Measurements from ENCODE around the gene PAX8.
A peak's percentile ranks its signal among the peaks of the same experiment; 100 is the strongest.

Gene PAX8

DNA sequence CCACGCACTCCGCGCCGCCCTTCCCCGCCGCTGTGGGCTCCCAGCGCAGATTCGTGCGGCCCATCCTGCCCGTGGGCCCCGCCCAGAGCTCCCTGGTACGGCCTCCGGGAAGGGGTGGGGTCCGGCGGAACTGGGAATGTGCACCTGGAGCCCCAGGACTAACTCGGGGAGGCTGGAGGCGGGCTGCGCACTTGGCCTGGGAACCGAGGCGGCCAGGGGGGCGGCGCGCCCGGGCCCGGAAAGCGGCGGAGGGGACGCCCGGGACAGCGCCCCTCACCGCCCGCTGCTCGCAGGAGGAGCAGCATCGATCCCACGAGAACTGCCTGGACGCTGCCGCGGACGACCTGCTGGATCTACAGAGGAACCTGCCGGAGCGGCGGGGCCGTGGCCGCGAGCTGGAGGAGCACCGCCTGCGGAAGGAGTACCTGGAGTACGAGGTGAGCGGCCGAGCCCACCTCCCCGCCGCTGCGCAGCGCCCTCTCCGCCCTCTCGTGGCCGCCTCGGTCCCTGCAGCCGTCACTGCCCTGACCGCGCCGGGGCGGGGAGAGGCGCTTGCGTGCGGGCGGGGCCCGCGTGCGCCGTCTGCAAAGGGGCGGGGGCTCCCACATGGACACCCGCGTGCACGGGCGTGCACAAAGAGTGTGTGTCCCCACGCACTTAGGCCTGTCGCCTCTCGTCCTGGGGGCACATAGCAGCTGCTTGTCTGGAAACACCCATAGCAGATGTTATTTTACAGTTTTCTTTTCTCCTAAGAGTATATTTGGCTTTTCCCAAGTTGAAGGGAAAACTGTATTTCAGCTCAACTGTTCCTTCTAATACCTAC is 79.7 kb downstream of the PAX8 start (continued):
- TF ChIP-seq, protein P1, sequence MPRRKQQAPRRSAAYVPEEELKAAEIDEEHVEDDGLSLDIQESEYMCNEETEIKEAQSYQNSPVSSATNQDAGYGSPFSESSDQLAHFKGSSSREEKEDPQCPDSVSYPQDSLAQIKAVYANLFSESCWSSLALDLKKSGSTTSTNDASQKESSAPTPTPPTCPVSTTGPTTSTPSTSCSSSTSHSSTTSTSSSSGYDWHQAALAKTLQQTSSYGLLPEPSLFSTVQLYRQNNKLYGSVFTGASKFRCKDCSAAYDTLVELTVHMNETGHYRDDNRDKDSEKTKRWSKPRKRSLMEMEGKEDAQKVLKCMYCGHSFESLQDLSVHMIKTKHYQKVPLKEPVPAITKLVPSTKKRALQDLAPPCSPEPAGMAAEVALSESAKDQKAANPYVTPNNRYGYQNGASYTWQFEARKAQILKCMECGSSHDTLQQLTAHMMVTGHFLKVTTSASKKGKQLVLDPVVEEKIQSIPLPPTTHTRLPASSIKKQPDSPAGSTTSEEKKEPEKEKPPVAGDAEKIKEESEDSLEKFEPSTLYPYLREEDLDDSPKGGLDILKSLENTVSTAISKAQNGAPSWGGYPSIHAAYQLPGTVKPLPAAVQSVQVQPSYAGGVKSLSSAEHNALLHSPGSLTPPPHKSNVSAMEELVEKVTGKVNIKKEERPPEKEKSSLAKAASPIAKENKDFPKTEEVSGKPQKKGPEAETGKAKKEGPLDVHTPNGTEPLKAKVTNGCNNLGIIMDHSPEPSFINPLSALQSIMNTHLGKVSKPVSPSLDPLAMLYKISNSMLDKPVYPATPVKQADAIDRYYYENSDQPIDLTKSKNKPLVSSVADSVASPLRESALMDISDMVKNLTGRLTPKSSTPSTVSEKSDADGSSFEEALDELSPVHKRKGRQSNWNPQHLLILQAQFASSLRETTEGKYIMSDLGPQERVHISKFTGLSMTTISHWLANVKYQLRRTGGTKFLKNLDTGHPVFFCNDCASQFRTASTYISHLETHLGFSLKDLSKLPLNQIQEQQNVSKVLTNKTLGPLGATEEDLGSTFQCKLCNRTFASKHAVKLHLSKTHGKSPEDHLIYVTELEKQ (tag by site-specific recombination; IDR thresholded peaks at IDR 0.05; ENCODE audit: borderline replicate concordance) = no peak
- TF ChIP-seq ZNF501 (tag by site-specific recombination; IDR thresholded peaks at IDR 0.05) = no peak
- TF ChIP-seq, protein P2, sequence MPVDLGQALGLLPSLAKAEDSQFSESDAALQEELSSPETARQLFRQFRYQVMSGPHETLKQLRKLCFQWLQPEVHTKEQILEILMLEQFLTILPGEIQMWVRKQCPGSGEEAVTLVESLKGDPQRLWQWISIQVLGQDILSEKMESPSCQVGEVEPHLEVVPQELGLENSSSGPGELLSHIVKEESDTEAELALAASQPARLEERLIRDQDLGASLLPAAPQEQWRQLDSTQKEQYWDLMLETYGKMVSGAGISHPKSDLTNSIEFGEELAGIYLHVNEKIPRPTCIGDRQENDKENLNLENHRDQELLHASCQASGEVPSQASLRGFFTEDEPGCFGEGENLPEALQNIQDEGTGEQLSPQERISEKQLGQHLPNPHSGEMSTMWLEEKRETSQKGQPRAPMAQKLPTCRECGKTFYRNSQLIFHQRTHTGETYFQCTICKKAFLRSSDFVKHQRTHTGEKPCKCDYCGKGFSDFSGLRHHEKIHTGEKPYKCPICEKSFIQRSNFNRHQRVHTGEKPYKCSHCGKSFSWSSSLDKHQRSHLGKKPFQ (tag by site-specific recombination; IDR thresholded peaks at IDR 0.05) = no peak
- TF ChIP-seq ZNF10 (tag by site-specific recombination; IDR thresholded peaks at IDR 0.05) = no peak
- no peak for TF ChIP-seq ZNF626 (tag by site-specific recombination; IDR thresholded peaks at IDR 0.05)
- TF ChIP-seq ZNF391 (tag by site-specific recombination; IDR thresholded peaks at IDR 0.05; ENCODE audit: borderline replicate concordance, low read depth) = 0 out of 2 replicates have a peak, but pooled peaks have one; percentile 7
- TF ChIP-seq ZNF529 (tag by site-specific recombination; IDR thresholded peaks at IDR 0.05; ENCODE audit: insufficient replicate concordance) = no peak
- no peak for TF ChIP-seq ZNF112 (tag by site-specific recombination; IDR thresholded peaks at IDR 0.05)
- no peak for TF ChIP-seq ZBTB7A (tag by site-specific recombination; IDR thresholded peaks at IDR 0.05; ENCODE audit: low read depth)
- no peak for TF ChIP-seq ZNF37A (tag by site-specific recombination; IDR thresholded peaks at IDR 0.05)
- TF ChIP-seq ZXDB (tag by site-specific recombination; IDR thresholded peaks at IDR 0.05) = peak; percentile 53; the same call in 1 of the 2 replicates
- TF ChIP-seq ZNF707 (tag by site-specific recombination; IDR thresholded peaks at IDR 0.05) = no peak
- TF ChIP-seq, protein P3, sequence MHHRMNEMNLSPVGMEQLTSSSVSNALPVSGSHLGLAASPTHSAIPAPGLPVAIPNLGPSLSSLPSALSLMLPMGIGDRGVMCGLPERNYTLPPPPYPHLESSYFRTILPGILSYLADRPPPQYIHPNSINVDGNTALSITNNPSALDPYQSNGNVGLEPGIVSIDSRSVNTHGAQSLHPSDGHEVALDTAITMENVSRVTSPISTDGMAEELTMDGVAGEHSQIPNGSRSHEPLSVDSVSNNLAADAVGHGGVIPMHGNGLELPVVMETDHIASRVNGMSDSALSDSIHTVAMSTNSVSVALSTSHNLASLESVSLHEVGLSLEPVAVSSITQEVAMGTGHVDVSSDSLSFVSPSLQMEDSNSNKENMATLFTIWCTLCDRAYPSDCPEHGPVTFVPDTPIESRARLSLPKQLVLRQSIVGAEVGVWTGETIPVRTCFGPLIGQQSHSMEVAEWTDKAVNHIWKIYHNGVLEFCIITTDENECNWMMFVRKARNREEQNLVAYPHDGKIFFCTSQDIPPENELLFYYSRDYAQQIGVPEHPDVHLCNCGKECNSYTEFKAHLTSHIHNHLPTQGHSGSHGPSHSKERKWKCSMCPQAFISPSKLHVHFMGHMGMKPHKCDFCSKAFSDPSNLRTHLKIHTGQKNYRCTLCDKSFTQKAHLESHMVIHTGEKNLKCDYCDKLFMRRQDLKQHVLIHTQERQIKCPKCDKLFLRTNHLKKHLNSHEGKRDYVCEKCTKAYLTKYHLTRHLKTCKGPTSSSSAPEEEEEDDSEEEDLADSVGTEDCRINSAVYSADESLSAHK (tag by site-specific recombination; IDR thresholded peaks at IDR 0.05) = no peak
- peak; percentile 55 for TF ChIP-seq SP7 (tag by site-specific recombination; IDR thresholded peaks at IDR 0.05)
- TF ChIP-seq ZBTB20 (tag by site-specific recombination; IDR thresholded peaks at IDR 0.05) = peak; percentile 80; the same call in 1 of the 2 replicates
- TF ChIP-seq ZSCAN30 (tag by site-specific recombination; IDR thresholded peaks at IDR 0.05) = peak; percentile 56; the same call in 1 of the 2 replicates
- no peak for TF ChIP-seq ZNF623 (tag by site-specific recombination; IDR thresholded peaks at IDR 0.05)
- peak; percentile 39; the same call in 1 of the 2 replicates for TF ChIP-seq TRIM28 (IDR thresholded peaks at IDR 0.05; ENCODE audit: borderline replicate concordance, low read length)
- no peak for TF ChIP-seq ZNF596 (tag by site-specific recombination; IDR thresholded peaks at IDR 0.05)
- peak; percentile 39; the same call in 1 of the 2 replicates for TF ChIP-seq KLF9 (tag by site-specific recombination; IDR thresholded peaks at IDR 0.05; ENCODE audit: low read depth)
- no peak for TF ChIP-seq ZNF202 (tag by site-specific recombination; IDR thresholded peaks at IDR 0.05; ENCODE audit: borderline replicate concordance)
- no peak for TF ChIP-seq MZF1 (tag by site-specific recombination; IDR thresholded peaks at IDR 0.05; ENCODE audit: borderline replicate concordance)
- 0 out of 2 replicates have a peak, but pooled peaks have one; percentile 32 for TF ChIP-seq YY1 (tag by site-specific recombination; IDR thresholded peaks at IDR 0.05)
- no peak for TF ChIP-seq ZNF140 (tag by site-specific recombination; IDR thresholded peaks at IDR 0.05)
- TF ChIP-seq, protein P4, sequence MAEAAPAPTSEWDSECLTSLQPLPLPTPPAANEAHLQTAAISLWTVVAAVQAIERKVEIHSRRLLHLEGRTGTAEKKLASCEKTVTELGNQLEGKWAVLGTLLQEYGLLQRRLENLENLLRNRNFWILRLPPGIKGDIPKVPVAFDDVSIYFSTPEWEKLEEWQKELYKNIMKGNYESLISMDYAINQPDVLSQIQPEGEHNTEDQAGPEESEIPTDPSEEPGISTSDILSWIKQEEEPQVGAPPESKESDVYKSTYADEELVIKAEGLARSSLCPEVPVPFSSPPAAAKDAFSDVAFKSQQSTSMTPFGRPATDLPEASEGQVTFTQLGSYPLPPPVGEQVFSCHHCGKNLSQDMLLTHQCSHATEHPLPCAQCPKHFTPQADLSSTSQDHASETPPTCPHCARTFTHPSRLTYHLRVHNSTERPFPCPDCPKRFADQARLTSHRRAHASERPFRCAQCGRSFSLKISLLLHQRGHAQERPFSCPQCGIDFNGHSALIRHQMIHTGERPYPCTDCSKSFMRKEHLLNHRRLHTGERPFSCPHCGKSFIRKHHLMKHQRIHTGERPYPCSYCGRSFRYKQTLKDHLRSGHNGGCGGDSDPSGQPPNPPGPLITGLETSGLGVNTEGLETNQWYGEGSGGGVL (tag by site-specific recombination; IDR thresholded peaks at IDR 0.05) = no peak
- TF ChIP-seq ZBTB8A (tag by site-specific recombination; IDR thresholded peaks at IDR 0.05) = peak; percentile 96
- TF ChIP-seq ZNF169 (tag by site-specific recombination; IDR thresholded peaks at IDR 0.05) = no peak
